ENCODE data around the gene ATE1.
"Not testable (repeated sequence)": the region's sequence is repeated elsewhere in the genome, so short reads cannot be mapped to it uniquely, and the experiment has no call there.

Gene ATE1

DNA sequence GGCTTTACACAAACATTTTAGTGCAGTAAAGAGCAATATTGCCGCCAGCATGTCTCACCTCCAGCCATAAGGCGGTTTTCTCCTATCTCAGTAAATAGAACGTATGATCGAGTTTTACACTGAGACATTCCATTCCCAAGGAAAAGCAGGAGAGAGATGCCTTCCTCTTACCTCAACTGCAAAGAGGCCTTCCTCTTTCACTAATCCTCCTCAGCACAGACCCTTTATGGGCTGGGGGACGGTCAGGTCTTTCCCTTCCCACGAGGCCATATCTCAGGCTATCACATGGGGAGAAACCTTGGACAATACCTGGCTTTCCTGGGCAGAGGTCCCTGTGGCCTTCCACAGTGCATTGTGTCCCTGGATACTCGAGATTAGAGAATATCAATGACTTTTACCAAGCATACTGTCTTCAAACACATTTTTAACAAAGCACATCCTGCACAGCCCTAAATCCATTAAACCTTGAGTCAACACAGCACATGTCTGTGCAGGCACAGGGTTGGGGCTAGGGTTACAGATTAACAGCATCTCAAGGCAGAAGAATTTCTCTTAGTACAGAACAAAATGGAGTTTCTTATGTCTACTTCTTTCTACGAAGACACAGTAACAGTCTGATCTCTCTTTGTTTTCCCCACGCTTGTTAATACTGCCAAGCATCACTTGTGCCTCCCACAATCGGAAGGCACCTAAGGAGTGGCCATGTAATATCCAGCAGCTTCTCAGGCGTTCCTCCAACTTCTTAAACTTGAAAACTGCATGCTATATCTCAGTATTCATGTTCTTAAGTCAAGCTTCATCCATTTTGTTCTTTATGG lies 2.6 kb upstream of the ATE1 start:
- not testable (repeated sequence) for DNase-seq (ENCODE audit: low read depth in 2 of 2)

DNA sequence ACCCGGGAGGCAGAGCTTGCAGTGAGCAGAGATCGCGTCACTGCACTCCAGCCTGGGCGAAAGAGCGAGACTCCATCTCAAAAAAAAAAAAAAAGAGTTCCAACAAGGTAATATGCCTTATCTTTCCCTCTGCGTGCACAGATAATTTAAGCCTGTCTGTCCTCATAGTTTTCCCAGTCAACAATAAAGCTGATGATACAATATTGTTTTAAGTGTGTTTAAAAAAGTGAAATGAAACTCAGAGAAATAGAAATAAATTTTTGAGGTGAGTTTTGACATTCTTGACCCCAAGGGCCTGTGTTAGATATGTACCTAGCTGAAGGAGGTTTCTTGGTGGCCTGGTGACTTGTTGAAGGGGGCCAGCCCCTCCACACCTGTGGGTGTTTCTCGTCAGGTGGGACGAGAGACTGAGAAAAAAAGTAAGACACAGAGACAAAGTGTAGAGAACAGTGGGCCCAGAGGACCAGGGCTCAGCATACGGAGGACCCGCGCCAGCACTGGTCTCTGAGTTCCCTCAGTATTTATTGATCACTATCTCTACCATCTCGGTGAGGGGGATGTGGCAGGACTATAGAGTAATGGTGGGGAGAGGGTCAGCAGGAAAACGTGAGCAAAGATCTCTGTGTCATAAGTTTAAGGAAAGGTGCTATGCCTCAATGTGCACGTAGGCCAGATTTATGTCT lies 1.9 kb upstream of the ATE1 start:
- DNase-seq (ENCODE audit: low read depth in 2 of 2), result not testable (repeated sequence)

DNA sequence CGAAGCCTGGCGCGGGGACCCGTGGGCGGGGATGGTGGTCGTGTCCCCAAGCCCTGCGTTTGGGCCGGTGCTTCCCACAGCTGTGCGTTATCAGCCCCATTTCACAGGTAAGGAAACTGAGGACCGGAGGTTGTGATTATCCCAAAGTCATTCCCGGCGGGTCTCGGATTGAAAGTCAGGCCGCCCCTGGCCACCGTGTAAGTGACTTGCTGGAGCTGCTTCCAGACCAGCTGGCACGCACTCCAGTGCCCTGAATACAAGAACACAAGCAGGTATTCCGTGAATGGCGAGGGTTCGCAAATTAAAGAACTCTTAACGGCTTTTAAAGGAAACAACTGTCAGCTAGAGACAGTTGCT lies 675 bp upstream of the ATE1 start:
- no peak for DNase-seq (ENCODE audit: low read depth in 2 of 2)

DNA sequence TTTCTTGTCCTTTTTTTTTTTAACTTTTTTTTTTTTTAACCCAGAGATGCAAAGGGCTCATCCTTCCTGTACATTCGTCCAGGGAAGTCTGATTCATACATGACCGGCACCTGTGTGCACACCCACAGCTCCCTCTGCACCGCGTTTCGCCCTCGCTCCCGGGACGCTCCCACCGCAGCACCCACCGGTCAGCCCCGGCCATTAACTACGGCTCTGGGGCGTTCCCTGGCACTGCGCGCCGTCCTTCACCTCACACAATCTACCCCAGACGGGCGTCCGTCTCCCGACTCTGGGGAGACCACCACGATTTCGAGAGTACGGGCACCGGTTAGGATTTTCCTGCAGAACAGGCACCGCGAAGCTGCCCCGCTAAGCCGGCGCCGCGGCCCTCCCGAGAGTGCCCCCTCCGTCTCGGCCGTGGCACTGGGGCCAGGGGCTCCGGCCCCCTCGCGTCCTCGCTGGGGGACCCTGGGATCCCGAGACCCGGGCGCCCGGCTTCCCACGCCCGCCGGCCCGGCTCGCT lies 452 bp downstream of the ATE1 start:
- DNase-seq (ENCODE audit: low read depth in 2 of 2), result no peak

DNA sequence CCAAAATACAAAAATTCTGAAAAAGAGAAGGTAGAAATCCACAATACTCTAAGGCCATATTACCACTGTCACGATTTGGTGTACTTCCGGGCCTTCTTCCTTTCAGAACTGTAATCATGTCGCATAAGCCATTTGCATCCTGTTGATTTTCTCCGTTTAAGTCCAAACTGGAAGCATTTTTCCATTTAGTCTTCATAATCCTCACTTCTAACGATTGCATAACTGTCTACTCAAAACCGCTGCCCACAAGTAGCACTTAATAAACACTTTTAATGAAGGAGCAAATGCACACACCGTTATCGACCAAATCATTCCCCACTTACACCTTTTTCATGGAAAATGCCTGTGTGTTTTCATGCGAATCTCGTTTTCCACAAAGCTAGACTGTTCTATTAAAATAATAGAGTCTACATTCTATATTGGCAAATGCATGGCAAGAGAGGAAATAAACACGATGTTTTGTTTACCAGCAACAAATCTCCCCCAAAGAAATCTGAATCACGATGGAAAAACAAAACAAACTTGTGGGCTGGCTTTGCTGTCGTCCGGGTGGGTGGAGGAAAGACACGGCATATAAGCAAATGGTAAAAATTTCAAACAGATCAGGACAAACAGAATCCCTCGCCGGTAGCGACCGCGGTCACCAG lies 1.0 kb downstream of the ATE1 start:
- no peak for DNase-seq (ENCODE audit: low read depth in 2 of 2)

DNA sequence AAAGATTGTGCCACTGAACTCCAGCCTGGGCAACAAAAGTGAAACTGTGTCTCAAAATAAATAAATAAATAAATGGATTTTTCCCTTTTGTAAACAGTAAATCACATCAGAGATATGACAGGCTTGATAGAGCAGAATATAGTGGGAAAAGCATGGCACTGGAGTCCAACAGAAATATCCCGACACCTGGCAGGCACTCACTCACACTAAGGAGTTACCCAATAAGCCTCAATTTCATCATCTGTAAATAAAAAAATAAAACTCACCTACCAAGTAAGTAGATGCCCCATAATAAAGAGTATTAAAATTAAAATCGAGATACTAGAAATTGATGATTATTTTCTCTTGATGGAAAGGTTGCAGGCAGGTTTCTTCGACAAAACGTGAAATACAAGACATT lies 1.7 kb downstream of the ATE1 start:
- DNase-seq (ENCODE audit: low read depth in 2 of 2), result no peak

DNA sequence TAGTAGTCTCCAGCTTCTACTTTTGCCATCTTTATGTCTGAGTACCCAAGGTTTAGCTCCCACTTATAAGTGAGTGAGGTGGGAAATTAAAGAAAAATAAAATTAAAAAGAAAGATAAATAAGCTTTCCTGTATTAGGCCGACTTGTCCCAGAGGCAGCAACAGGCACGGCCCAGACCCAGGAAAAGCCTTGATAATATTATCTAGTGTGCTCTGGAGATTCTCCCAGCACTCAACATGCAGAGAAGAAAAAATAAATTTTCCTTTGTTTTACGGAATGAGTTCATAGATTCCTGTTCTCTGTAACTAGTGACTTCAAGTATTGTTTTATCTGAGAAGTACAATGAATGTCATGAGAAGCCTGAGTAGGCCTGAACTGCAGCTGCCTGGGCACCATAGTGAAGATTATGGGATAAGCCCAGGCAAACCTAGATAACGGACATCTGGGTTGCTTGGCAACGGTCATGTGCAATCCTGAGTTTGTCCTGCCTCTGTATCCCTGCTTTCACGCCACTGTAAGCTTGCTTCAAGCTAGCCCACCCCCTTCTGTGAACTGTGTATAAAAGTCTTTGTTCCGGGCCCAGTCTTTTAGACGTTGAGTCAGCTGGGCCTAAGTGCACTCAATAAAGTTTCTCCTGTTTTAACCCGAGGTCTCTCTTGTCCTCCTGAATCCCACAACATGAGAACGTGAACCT lies 6.4 kb downstream of the ATE1 start:
- DNase-seq (ENCODE audit: low read depth in 2 of 2), result no peak

DNA sequence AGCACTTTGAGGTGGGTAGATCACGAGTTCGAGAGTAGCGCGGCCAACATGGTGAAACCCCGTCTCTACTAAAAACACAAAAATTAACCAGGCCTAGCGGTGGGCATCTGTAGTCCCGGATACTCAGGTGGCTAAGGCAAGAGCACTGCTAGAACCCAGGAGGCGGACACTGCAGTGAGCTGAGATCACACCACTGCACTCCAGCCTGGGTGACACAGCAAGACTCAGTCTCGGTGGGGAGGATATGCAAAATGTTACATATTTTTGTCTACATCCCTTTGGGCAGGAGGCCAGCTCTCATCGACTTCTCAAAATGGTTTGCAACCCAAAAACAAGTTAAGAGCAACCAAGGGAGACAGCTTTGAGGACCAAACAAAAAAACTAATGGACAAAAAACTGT lies 8.2 kb downstream of the ATE1 start:
- no peak for DNase-seq (ENCODE audit: low read depth in 2 of 2)

DNA sequence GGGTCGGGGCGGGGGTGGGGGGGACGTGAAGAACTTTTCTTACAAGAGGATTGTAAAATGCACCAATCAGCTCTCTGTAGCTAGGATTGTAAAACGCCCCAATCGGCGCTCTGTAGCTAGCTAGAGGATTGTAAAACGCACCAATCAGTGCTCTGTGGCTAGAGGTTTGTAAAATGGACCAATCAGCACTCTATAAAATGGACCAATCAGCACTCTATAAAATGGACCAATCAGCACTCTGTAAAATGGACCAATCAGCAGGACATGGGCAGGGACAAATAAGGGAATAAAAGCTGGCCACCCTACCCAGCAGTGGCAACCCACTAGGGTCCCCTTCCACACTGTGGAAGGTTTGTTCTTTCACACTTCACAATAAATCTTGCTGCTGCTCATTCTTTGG lies 9.0 kb downstream of the ATE1 start:
- not testable (repeated sequence) for DNase-seq (ENCODE audit: low read depth in 2 of 2)

DNA sequence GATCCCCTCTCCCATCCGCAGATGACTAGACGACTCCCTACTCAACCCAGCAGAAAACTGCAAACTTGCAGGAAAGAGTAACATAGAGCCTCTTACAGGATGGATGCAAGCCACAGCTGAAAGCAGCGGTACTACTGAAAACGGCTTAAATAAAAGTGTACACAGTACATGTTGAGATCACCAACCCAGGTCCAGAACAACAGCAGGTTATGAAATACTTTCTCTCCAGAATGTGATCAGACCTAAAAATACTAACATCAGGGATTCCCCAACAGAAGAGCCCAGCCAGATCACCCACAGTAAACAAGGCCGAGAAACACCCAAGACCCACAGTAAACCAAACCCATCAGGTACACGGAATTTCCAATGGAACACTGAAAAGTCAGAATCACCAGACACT lies 13.2 kb downstream of the ATE1 start:
- DNase-seq (ENCODE audit: low read depth in 2 of 2), result no peak

DNA sequence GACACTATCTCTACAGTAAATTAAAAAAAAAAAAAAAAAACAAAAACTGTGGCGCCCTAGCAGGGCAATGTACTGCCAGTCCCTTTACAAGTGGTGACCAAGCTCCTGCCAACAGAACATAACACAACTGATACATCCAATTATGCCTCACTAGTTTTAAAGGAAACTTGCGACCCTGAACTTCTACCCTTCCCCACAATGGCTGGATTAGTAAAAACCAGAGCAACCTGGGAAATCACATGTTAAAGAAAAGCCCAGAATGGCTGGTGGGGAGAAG lies 16.5 kb downstream of the ATE1 start:
- no peak for DNase-seq (ENCODE audit: low read depth in 2 of 2)

DNA sequence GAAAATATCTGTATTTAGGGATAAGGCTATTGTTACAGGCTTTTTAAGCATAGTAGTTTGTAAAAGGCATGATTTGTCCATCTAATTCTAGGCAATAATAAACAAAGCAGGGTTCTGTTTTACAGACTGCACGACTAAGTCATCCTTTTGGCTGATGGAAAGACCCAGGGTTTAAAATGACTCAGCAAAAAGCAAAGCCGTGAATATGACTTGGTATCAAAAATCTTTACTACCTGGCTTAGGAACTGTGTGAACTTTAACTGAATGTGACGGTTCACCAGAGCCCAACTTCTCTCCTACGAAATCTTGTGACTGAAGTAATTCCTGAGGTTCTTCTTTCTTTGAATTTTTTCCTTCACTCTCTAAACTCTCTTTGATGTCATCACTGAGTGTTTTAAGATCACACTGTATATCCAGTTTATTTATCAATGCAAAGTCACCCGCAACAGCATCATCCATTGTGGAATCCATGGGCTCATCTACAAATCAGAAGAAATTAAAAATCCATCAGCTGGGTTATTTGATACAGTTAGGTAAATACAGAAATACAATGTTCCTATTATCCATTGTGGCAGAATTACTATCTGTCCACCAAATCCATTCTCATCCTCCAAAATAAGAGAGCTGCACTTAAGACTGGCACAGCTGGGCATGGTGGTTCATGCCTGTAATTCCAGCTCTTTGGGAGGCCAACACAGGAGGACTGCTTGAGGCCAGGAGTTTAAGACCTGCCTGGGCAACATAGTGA lies 17.0 kb downstream of the ATE1 start:
- no peak for DNase-seq (ENCODE audit: low read depth in 2 of 2)

DNA sequence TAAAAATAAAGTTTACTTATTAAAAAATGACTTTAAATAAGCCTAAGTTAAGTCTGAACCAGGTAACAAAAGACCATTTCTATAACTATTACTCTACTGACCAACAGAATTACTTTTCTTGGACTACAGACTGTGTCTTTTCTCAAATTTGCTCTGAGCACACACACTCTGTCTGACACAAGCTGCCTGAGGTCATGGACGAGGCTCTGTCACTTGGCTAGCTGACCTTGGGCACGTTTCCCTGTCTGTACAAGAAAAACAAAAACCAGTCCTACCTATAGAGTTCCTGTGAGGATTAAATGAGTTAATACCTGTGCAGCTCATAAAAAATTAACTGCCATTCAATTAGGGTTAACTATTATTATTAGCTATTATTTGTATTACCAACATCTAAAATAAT lies 22.9 kb downstream of the ATE1 start:
- no peak for DNase-seq (ENCODE audit: low read depth in 2 of 2)

DNA sequence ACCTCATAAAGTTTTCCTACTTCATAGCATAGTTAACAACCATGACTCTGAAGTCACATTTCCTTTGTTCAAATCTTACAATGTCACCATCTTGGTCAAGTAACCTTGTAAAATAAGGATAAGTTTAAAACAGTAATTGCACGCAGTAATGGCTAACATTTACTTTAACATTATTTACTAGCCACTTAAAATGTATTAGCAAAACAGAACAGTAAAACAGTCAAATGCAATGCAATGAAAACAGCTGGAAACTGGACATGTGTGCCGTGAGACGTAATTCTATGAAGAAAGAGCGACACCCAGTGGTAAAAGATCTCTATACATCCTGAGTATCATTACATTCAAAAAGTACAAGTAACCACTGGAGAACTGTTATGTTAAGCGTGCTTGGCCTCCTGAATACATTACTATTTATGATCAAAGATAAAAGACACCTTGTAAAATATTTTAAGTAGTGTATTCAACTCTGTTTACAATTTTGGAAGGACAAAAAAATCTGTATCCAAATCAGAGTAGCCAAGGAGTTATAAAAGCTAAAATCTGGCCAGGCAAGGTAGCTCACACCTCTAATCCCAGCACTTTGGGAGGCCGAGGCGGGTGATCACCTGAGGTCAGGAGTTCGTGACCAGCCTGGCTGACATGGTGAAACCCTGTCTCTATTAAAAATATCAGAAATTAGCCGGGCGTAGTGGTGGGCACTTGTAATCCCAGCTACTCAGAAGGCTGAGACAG lies 27.2 kb downstream of the ATE1 start:
- DNase-seq (ENCODE audit: low read depth in 2 of 2), result peak; percentile 23 to 36

DNA sequence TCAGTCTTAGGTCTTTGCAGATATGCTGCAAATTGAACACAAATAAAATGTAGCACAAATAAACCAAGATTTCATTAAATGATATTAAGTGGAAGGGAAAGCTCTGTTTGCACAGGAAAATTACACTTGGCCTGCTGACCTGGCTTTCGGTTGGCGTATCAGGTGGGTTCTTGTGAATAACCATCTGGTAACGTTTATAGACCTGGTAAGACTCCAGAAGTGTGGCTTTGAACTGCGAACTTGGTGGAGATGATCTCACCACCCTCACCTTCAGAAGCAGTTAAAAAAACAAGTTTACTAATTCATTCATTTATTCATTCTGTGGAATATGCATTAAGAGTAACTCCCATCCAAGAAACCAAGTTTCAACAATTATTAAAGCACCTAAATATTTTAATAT lies 28.1 kb downstream of the ATE1 start:
- DNase-seq (ENCODE audit: low read depth in 2 of 2), result no peak

DNA sequence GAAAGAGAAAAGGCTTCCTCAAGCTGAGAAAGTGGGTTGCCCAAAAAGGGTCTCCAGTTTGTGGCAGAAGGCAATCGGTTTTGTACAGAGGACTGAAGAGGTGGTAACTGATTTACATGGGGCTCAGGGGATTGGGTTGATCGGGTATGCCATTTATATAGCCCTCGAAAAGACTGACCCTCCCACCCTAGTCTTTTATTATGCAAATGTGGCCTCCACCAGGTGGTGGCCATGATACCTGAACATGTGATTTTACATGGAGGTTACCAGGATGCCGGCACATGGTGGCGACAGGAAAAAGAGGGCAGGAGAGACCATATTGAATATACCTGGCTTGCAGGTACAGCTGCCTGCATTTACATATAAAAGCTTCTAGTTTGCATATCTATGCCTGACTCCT lies 36.7 kb downstream of the ATE1 start:
- DNase-seq (ENCODE audit: low read depth in 2 of 2), result no peak

DNA sequence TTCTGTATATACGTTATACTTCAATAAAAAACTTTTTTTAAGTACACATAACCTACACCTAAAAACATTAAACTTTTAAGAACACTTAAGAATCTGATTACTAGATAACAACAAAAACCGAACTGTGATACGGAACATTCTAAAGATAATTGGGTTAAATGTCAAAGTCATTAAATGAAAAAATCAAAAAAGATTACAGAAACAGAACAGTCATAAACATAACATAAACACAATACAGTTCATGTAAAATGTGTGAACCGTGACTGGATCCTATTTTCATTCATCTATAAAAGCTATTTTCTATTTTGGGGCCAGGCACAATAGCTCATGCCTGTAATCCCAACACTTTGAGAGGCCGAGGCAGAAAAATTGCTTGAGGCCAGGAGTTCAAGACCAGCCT lies 38.6 kb downstream of the ATE1 start:
- no peak for DNase-seq (ENCODE audit: low read depth in 2 of 2)

DNA sequence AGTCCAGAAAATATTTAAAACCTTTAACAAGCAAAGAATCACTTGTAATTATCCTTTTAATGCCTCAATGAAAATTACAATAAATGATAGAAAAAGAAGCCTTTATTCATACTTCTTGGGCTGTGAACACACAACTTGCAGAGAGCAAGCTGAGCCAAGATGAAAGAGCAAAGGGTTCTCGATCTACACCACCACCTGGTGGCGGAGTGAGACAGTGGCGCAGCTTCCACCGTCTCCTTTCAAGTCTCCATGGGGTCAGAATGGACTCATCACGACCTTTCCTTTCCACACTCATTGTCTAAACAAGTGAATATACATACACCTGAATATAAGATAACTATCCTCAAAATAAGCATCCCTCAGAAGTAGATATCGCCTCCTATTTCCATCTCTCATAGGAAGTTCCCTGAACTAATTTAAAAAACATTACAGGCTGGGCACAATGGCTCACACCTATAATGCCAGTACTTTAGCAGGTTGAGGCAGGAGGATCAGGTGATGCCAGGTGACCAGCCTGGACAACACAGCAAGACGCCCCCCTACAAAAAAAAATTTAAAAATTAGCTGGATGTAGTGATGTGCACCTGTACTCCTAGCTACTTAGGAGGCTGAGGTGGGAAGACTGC lies 40.7 kb downstream of the ATE1 start:
- peak; percentile 17 to 20 for DNase-seq (ENCODE audit: low read depth in 2 of 2)

DNA sequence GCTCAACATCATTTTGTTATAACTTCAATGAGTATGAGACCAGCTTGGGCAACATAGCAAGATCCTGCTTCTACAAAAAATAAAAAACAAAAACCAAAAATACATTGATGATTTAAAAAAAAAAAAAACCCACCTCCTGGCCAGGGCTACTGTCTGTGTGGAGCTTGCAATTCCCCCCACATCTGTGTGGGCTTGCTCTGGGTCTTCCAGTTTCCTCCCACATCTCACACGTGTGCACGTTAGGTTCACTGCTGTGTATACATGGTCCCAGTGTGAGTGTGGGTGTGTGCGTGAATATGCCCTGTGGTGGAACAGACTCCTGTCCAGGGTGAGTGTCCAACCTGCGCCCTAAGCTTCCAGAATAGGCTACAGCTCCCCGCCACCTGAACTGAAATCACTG lies 41.6 kb downstream of the ATE1 start:
- no peak for DNase-seq (ENCODE audit: low read depth in 2 of 2)

DNA sequence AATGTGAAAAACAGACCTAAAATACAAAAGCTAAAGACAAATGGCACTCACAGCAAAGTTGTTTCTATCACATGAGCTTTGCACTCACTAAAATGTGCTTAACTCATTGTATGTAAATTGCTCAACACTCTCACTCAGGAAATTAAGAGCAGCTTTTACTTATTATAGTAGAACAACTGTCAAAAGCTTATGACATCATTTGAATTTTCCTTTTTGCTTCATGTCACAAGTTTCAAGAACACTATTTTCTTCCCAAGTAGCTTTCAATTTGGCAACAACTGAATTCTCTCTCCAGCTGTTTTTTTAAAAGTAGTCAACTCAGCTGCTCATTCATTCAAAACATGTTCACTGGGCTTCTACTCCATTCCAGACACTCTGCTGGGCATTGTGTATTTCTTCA lies 46.9 kb downstream of the ATE1 start:
- peak; percentile 23 to 34 for DNase-seq (ENCODE audit: low read depth in 2 of 2)

DNA sequence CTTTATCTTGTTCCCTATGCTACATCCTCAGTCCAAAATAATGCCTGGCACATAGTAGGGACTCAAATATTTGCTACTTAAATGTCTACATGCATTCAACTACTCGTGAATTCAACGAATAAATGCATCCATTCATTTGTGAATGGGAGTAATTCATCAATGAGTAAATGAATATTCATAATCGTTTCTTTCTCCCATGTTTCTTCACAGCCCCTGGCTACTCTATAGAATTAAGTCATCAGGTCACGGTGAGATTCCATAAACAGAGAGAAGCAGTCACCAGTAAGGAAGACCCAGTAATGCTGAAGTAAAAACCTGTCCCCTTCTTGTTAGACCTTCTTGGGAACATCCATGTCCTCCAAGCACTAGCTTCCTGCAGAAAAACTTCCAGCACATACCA lies 48.4 kb downstream of the ATE1 start:
- no peak for DNase-seq (ENCODE audit: low read depth in 2 of 2)

All from fibroblast of skin of left biceps (primary cell).